Kidney (tissue), 14 donors: ENCODE measurements around the gene PSMD1. TPM values are rescaled to one million over a fixed set of nuclear protein-coding genes. Genes with fewer than 3 reads are reported as not detected.

ENCODE experiments used
- DNase-seq, 5 donors: peaks; one replicate each; pipeline ENCODE4 v3.0.0-alpha.2; 2013 to 2020
- FAIRE-seq: peaks from 2 replicates; lab custom pipeline; 2012; peaks lifted over from hg19 to GRCh38; lab: Jason Lieb, UNC
- H3K27ac ChIP-seq, 2 donors: one replicate each; pipeline ENCODE4 v1.7.0; 2013; ENCODE audit warnings: low read depth in 2 of 2, low read length in 2 of 2, inconsistent platforms in 1 of 2
- H3K27me3 ChIP-seq: one replicate; pipeline ENCODE4 v1.7.1; 2013; ENCODE audit warnings: low read length, inconsistent platforms; ENCODE audit not compliant: control insufficient read depth, insufficient read depth
- H3K36me3 ChIP-seq, 3 donors: one replicate each; pipeline versions ENCODE4 v1.7.0 to v1.7.1; 2013; ENCODE audit warnings: low read length in 3 of 3, control low read depth in 1 of 3, inconsistent platforms in 1 of 3; ENCODE audit not compliant: insufficient read depth in 3 of 3, control insufficient read depth in 2 of 3
- H3K4me1 ChIP-seq, 3 donors: one replicate each; pipeline versions ENCODE4 v1.7.0 to v1.7.1; 2013; ENCODE audit warnings: low read length in 3 of 3, inconsistent platforms in 1 of 3, low read depth in 1 of 3; ENCODE audit not compliant: control insufficient read depth in 2 of 3, insufficient read depth in 2 of 3
- H3K4me3 ChIP-seq, 3 donors: one replicate each; pipeline versions ENCODE4 v1.7.0 to v1.8.1; 2013; ENCODE audit warnings: low read length in 3 of 3, control low read depth in 1 of 3, inconsistent platforms in 1 of 3
- H3K9ac ChIP-seq, 3 donors: one replicate each; pipeline versions ENCODE4 v1.7.0 to v1.7.1; 2013; ENCODE audit warnings: low read length in 3 of 3, control low read depth in 1 of 3, inconsistent platforms in 1 of 3
- H3K9me3 ChIP-seq, 3 donors: one replicate each; pipeline versions ENCODE4 v1.7.0 to v1.7.1; 2013; ENCODE audit warnings: low read length in 3 of 3, control low read depth in 1 of 3, inconsistent platforms in 1 of 3; ENCODE audit not compliant: control insufficient read depth in 2 of 3, insufficient read depth in 1 of 3
- intact Hi-C: fragments of 100-400 bp; cut with DNase I; formaldehyde crosslinking; loops from one replicate; pipeline ENCODE4 v1.11.1; 2022
- polyA plus RNA-seq: library from polyadenylated mRNA; stranded (reverse); fragments of 350-450 nt; fragmentation: Illumina TruSeq; extraction: RNeasy Lipid Tissue Mini Kit (QIAGEN cat#74804); gene quantifications from one replicate; pipeline ENCODE4 v1.2.3, GENCODE V29; 2014; ENCODE audit warnings: low read depth, low replicate concordance; ENCODE audit not compliant: insufficient read depth
- total RNA-seq: library from RNA; stranded (reverse); fragmentation: NEBNext Ultra II Directional; extraction: Animal tissue kit (Norgen Biotek cat#: 25700); gene quantifications from one replicate; pipeline ENCODE4 v1.2.1, GENCODE V29; 2021
- TF ChIP-seq, protein P1 (sequence below): IDR thresholded peaks from 3 replicates; pipeline ENCODE4 v1.5.1; 2012; ENCODE audit warnings: mild to moderate bottlenecking, moderate library complexity, borderline replicate concordance; ENCODE audit not compliant: insufficient read depth; ENCODE audit errors: extremely low read depth
- donor health status: control.
- donor health status: control.
- donor health status: control.
- donor health status: control.
- donor health status: control.
- donor health status: DM: yes; HTN: yes; CAD: no.
- donor health status: Normal renal cell carcinoma (clear cell type).

The PSMD1 gene
- total and polyA plus RNA-seq, 2 donors from 2014 or later, result 75.6 to 95.4 TPM

DNA sequence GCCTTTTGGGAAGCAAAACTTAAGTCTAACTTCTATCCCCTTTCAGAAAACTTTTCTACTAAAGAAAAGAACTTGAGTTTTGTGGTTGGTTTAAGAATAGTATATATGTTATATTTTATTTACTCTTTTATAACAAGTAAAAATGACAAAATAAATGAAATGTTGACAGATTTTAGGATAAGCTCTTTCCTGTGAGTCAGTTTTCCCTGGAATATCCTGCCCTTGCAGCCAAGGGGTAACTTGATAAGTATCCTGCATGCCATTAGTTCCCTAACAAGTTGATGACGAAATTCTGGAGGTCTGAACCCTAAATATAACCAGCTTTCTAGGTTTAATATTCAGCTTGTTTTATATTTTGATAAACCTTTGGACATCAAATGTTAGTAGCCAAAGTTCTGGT, 75.5 kb downstream of the PSMD1 start:
- FAIRE-seq (no peak), DNase-seq (no peak)
- H3K27ac ChIP-seq, result no peak overlapping the region
- H3K4me3 ChIP-seq, result no peak overlapping the region
- no peaks in the 10 kb centered on the region for H3K36me3 ChIP-seq
- H3K4me1 ChIP-seq, result peaks cover 0 to 8% (median 5%) of the 10 kb centered on the region in 3 donors
- intact Hi-C loops, result no loop called here
- no peaks in the 10 kb centered on the region for H3K27me3 ChIP-seq
- H3K9ac ChIP-seq, result no peak overlapping the region
- TF ChIP-seq, protein P1, sequence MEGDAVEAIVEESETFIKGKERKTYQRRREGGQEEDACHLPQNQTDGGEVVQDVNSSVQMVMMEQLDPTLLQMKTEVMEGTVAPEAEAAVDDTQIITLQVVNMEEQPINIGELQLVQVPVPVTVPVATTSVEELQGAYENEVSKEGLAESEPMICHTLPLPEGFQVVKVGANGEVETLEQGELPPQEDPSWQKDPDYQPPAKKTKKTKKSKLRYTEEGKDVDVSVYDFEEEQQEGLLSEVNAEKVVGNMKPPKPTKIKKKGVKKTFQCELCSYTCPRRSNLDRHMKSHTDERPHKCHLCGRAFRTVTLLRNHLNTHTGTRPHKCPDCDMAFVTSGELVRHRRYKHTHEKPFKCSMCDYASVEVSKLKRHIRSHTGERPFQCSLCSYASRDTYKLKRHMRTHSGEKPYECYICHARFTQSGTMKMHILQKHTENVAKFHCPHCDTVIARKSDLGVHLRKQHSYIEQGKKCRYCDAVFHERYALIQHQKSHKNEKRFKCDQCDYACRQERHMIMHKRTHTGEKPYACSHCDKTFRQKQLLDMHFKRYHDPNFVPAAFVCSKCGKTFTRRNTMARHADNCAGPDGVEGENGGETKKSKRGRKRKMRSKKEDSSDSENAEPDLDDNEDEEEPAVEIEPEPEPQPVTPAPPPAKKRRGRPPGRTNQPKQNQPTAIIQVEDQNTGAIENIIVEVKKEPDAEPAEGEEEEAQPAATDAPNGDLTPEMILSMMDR, result no peak
- H3K9me3 ChIP-seq, result no peaks in the 10 kb centered on the region

DNA sequence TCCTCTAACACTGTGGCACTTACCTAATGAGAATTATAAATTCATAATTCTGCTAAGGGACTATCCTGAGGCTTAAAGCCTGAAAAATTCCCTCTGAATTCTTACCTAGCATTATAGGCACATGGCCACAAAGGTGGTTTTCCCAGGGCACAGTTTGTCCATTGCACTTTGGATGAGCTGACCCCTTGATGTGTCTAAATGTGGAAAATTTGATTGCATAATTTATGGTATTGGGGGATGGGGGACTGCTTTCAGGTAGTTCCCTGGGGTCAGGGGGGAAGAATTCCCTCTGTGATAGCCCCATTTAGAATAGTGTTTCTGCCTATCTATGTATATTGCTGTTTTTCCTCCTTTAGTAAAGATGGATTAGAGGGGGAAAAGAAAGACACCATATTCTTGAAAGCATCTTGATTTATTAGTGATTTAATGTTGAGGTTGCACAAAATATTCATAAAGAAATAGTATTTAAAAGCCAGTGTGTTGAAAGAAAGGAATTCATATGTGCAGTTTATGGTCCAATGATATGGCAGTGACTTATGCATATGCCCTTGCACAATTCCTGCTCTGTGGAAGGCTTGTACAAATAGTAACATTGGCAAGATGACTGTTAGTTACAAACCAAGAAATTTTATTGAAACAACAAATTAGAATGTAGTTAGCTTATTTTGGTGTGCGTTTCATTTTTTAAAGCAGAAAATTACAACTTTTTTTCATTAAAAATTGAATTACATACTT, 76.9 kb downstream of the PSMD1 start:
- H3K9me3 ChIP-seq, result no peaks in the 10 kb centered on the region
- no peaks in the 10 kb centered on the region for H3K36me3 ChIP-seq
- FAIRE-seq (no peak), DNase-seq (no peak)
- H3K4me1 ChIP-seq, result peaks cover 0 to 8% (median 2%) of the 10 kb centered on the region in 3 donors
- no peak overlapping the region for H3K9ac ChIP-seq
- intact Hi-C loops, result no loop called here
- H3K27me3 ChIP-seq, result no peaks in the 10 kb centered on the region
- H3K27ac ChIP-seq, result no peak overlapping the region
- H3K4me3 ChIP-seq, result no peak overlapping the region
- TF ChIP-seq, protein P1, result no peak

DNA sequence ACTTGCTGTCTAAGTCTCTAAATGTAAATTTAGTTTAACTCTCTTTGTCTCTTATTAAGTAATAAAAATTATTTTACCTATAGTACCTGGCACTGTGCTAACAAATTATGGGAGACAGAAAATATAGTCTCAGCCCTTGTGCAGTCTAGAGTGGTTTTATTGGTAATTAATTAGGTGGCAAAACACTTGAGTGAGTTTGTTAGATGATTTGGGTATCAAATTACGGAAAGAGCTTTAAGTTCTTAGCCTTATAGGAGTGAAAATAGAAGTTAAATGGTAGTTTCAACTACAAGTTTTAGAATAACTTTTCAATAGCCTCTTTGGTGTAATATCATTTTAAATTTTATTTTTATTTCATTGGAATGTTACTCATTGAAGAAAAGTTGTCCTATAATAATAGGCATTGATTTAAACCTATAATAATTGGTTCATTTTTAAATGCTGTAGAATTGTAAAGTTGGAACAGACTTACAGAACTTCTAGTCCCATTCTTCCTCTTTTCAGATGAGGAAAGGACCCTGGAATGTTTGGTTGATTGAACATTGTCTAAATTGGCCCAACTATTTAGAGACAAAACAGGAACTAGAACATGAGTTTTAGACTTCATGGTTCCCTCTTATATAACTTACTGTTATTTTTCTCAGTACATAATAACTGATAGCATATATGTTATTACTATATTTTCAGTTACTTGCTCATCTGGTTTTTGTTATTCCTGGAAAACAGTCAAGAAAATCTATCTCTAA, 78.4 kb downstream of the PSMD1 start:
- TF ChIP-seq, protein P1, result no peak
- FAIRE-seq (peak; percentile 54), DNase-seq (peak in 2 of 5 donors; percentile 68 to 74)
- intact Hi-C loops, result no loop called here
- H3K4me3 ChIP-seq, result no peak overlapping the region
- no peak overlapping the region for H3K27ac ChIP-seq
- H3K36me3 ChIP-seq, result no peaks in the 10 kb centered on the region
- H3K9ac ChIP-seq, result no peak overlapping the region
- peaks cover 0 to 8% (median 2%) of the 10 kb centered on the region in 3 donors for H3K4me1 ChIP-seq
- no peaks in the 10 kb centered on the region for H3K27me3 ChIP-seq
- no peaks in the 10 kb centered on the region for H3K9me3 ChIP-seq
